Fibroblast of skin of left biceps (primary cell): Measurements from ENCODE around the gene INSYN1.
A peak's percentile ranks its signal among the peaks of the same experiment; 100 is the strongest.
"Not testable (repeated sequence)": the region's sequence is repeated elsewhere in the genome, so short reads cannot be mapped to it uniquely, and the experiment has no call there.

Experiments
- DNase-seq, 2 experiments: peaks; one replicate each; pipeline ENCODE4 v3.0.0-alpha.2; 2013; ENCODE audit warnings: low read depth in 2 of 2

INSYN1 gene

GRCh38 chr15:73753250-73754130, at the start of gene INSYN1:
Gene INSYN1, minus strand, starts transcription at chr15:73753351. Its CDS starts 2,221 bp downstream, at chr15:73751130.
- no peak for DNase-seq

GRCh38 chr15:73802431-73803041, 49.4 kb upstream of the INSYN1 start:
- DNase-seq, result no peak

- peak; percentile 73 to 77 for DNase-seq
These were observed 47.7 kb upstream of the INSYN1 start for GRCh38 chr15:73800662-73801345.

- DNase-seq, result no peak
These were observed 46.3 kb upstream of the INSYN1 start for GRCh38 chr15:73799466-73799865.

GRCh38 chr15:73797366-73798158, 44.4 kb upstream of the INSYN1 start:
- DNase-seq, result no peak

- no peak for DNase-seq
These were observed 43.2 kb upstream of the INSYN1 start for GRCh38 chr15:73796331-73796831.

- DNase-seq, result no peak
These were observed 41.4 kb upstream of the INSYN1 start for GRCh38 chr15:73794443-73795133.

- DNase-seq, result not testable (repeated sequence)
These were observed 39.9 kb upstream of the INSYN1 start for GRCh38 chr15:73792899-73793541.

- no peak for DNase-seq
These were observed 39.3 kb upstream of the INSYN1 start for GRCh38 chr15:73792415-73792814.

GRCh38 chr15:73789521-73790240, 36.5 kb upstream of the INSYN1 start:
- DNase-seq, result no peak

- no peak for DNase-seq
These were observed 34.5 kb upstream of the INSYN1 start for GRCh38 chr15:73787621-73788020.

GRCh38 chr15:73786538-73786937, 33.4 kb upstream of the INSYN1 start:
- no peak for DNase-seq

- not testable (repeated sequence) for DNase-seq
These were observed 32.3 kb upstream of the INSYN1 start for GRCh38 chr15:73785256-73786014.

- no peak for DNase-seq
These were observed 31.1 kb upstream of the INSYN1 start for GRCh38 chr15:73784291-73784690.

GRCh38 chr15:73782344-73782959, 29.3 kb upstream of the INSYN1 start:
- no peak for DNase-seq

- DNase-seq, result no peak
These were observed 28.1 kb upstream of the INSYN1 start for GRCh38 chr15:73781038-73781925.

GRCh38 chr15:73779974-73780373, 26.8 kb upstream of the INSYN1 start:
- no peak for DNase-seq
